IMR-90 (cell line): ENCODE measurements around the gene CFAP20. TPM values are rescaled to one million over a fixed set of nuclear protein-coding genes. Genes with fewer than 3 reads are reported as not detected.

Experiments used
- microRNA-seq, 2 experiments: library from miRNA; stranded (forward) in 1 of 2; unstranded in 1 of 2; fragments of 10-50 nt in 1 of 2; fragments of <30 nt in 1 of 2; gene quantifications in 1 of 2; microRNA quantifications in 1 of 2; one replicate each; pipeline versions ENCODE3 to v1.1.0; 2013 to 2020; ENCODE audit not compliant: insufficient read depth in 1 of 2, insufficient read length in 1 of 2, unreplicated experiment in 1 of 2
- polyA plus RNA-seq, 3 experiments: library from polyadenylated mRNA; depleted of rRNA; stranded (reverse); fragments of >200 nt; gene quantifications; 2 replicates each; pipeline ENCODE4 v1.2.3, GENCODE V29; 2012; ENCODE audit warnings: low replicate concordance in 1 of 3
- small RNA-seq, 5 experiments: library from RNA; depleted of rRNA; stranded (forward); fragments of <200 nt; gene quantifications; one replicate each; pipeline ENCODE3, GENCODE V24; 2012
- total RNA-seq: library from RNA; depleted of rRNA; stranded (reverse); fragments of >200 nt; gene quantifications from 2 replicates; pipeline ENCODE4 v1.2.3, GENCODE V29; 2012; rRNA removed

Gene CFAP20
- total and polyA plus RNA-seq, 2 of the 4 experiments (the other 2 are of a cell fraction) = 39.1 to 54.0 TPM

Small RNAs within 50 kb of the gene (microRNA-seq; reads per million reads assigned to microRNA genes)
- not detected for gene RF00019 (ENCODE audit: insufficient read depth, insufficient read length)

Small RNAs within 50 kb of the gene (small RNA-seq; reads per million reads assigned to genes)
- 0 reads per million in 5 experiments for gene RF00019

Other genes starting within 250 kb of the CFAP20 start
- gene CNGB1, start 158.3 kb downstream of the CFAP20 start, total RNA-seq = not detected in 2 replicates
- gene CNGB1, start 158.3 kb downstream of the CFAP20 start, polyA plus RNA-seq (2012; rRNA removed) = not detected in 2 replicates
- 0.83 and 0.90 TPM in 2 replicates for gene ZNF319, start 128.7 kb downstream of the CFAP20 start, total RNA-seq
- gene ZNF319, start 128.7 kb downstream of the CFAP20 start, polyA plus RNA-seq (2012; rRNA removed) = 6.3 TPM in 2 replicates
- gene USB1, start 128.0 kb downstream of the CFAP20 start, total RNA-seq = 23.1 and 45.9 TPM in 2 replicates
- 94.9 and 96.8 TPM in 2 replicates for gene USB1, start 128.0 kb downstream of the CFAP20 start, polyA plus RNA-seq (2012; rRNA removed)
- gene MMP15, start 103.6 kb downstream of the CFAP20 start, total RNA-seq = 0.18 and 0.28 TPM in 2 replicates
- gene MMP15, start 103.6 kb downstream of the CFAP20 start, polyA plus RNA-seq (2012; rRNA removed) = 0.56 and 0.69 TPM in 2 replicates
- gene CSNK2A2, start 68.7 kb upstream of the CFAP20 start, total RNA-seq = 15.6 and 16.9 TPM in 2 replicates
- 21.1 and 27.5 TPM in 2 replicates for gene CSNK2A2, start 68.7 kb upstream of the CFAP20 start, polyA plus RNA-seq (2012; rRNA removed)
- not detected in 2 replicates for gene PRSS54, start 165.6 kb upstream of the CFAP20 start, total RNA-seq
- gene PRSS54, start 165.6 kb upstream of the CFAP20 start, polyA plus RNA-seq (2012; rRNA removed) = not detected in 2 replicates